SH-SY5Y (cell line): ENCODE data around the gene NFKB1.

Experiments
- GATA2 ChIP-seq: IDR thresholded peaks from 2 replicates; pipeline ENCODE4 v1.6.1; 2011; ENCODE audit warnings: mild to moderate bottlenecking, low read depth, low read length
- GATA3 ChIP-seq: IDR thresholded peaks from 2 replicates; pipeline ENCODE4 v1.6.1; 2011; ENCODE audit warnings: low read depth, mild to moderate bottlenecking, low read length, moderate library complexity

GRCh38 chr4:102631616-102632015 lies 130.5 kb downstream of the NFKB1 start:
- TF ChIP-seq GATA2 (no peak), GATA3 (no peak)
